Forelimb muscle (tissue), 1 donor: ENCODE results near the gene SIX2. TPM values are rescaled to one million over a fixed set of nuclear protein-coding genes. Genes with fewer than 3 reads are reported as not detected.

ENCODE experiments used
- DNase-seq: peaks from one replicate; pipeline ENCODE4 v3.0.0-alpha.2; 2013; ENCODE audit warnings: low read depth
- polyA plus RNA-seq: library from polyadenylated mRNA; unstranded; fragments of 120-200 nt; gene quantifications from one replicate; pipeline ENCODE4 v1.2.1, GENCODE V29; 2013; ENCODE audit not compliant: insufficient read length

SIX2 gene
- polyA plus RNA-seq, 1 donor, result 6.2 TPM

DNA sequence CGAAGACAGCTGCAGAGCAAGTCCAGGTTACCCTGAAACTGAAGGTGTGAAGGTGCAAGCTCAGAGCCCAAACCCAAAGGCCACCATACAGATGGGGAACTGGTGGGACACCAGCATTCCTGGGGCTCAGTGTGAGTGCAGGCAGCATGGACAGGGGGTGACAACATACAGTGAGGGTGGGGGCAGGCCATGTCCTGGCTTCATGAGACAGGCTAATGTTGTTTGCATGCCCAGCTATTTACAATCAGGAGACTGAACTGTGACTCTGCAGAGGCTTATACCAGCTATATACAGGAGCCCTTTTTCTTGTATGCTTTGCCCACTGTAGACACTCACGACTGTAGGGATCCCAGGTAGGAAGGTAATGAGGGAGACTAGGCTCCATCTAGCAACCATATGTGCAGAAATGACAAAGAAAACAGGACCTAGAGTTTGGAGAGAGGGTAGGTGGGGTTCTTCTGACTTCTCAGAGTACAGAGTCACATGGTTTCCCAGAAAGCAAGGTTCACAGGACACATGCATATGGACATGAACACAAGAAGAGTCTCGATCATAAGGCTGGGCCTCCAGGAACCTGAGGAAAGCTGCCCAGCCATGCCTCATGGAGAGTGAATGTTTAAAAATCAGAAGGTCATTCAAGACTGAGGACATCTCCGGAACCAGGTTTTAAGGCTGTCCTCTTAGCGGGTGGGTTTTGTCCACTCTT lies 41.4 kb downstream of the SIX2 start:
- no peak for DNase-seq

- no peak for DNase-seq
These were observed 42.2 kb downstream of the SIX2 start for GRCh38 chr2:44967056-44967455.

- DNase-seq, result no peak
These were observed 43.6 kb downstream of the SIX2 start for GRCh38 chr2:44965684-44966083.

DNA sequence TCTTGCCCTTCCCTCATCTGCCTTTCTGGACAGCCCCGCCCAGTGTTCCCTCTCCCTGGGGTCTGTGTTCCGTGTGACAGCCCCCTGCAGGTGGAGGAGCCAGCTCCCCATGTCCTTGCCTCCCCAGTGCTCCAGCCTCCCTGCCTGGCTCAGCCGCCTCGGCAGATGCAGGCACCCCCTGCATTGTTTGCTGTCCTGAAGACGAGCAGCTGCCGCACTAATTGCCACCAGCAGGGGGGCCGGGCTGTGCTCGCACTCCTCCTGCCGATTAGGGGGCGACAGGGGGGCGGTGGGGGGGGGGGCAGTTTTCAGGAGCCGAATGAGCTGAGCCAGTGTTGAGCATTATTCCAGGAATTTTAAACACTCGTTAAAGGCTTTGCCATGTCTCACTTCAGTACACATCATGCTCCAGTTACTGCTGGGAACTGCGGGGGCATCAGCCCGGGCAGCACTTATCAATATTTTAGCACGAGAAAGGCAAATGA lies 44.5 kb downstream of the SIX2 start:
- DNase-seq, result no peak

GRCh38 chr2:44962176-44962695 lies 47.0 kb downstream of the SIX2 start:
- no peak for DNase-seq

DNA sequence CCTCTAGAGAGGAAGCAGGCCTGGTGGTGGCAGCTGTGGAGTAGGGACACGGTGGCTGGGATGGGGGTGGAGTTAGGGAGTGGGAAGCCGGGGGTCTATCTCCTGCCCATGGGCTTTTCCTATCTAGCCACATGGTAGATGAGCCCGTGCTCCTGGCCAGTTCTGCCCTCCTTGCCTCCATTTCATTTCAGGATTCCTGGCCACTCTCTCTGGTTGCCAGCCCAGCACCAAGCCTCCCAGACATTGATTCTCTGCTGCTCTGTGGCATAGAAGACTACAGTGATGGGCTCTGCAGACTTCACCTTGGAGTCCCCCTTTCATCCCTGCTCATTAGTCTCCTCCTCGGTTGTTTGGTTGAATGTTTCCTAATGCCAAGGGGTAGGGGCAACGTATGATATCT lies 48.4 kb downstream of the SIX2 start:
- no peak for DNase-seq

GRCh38 chr2:44959855-44960254 lies 49.4 kb downstream of the SIX2 start:
- DNase-seq, result no peak

- no peak for DNase-seq
These were observed 51.5 kb downstream of the SIX2 start for GRCh38 chr2:44957656-44958327.

- DNase-seq, result no peak
These were observed 52.4 kb downstream of the SIX2 start for GRCh38 chr2:44956843-44957242.

DNA sequence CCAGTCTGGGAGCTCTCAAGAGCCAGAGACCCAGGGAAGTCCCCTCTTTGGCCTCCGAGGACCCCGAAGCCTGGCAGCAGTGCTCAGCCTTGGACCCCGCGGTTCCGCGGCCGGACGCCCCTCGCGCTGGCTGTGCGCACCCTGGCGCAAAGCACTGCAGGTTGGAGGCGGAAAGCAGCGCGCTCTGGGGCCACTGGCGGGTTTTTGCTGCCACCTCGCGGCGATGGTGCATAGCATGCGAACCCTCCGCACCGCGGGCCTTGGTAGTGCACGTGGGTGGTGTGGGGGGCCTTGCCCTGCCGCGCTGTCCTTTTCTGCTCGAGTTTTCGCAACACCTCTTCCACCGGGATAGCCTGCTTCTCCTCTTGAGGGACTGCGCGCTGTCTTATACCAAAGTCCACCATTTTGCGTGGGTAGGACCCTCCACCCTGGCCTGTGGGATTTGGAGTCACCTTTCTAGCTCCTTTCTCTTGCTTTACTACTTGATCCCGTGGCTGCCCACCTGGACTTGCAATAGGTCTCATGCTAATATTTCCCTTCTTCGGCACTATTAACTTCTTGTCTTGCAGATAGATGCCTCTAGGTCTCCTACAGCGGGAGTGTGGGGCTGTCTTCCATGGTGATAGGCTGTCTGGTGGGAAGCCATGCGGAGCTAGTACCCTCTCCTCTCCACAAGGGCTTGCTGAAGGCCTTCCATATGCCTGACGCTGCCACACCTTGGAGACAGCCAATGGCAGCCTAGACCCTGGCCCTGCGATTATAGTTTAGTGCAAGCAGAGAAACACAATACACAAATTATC lies 53.5 kb downstream of the SIX2 start:
- DNase-seq, result no peak

Other genes with a start within 250 kb of the SIX2 start
- not detected for gene SIX3, start 67.8 kb downstream of the SIX2 start, polyA plus RNA-seq